GM12878 (cell line): ENCODE results near the gene RCL1. TPM values are rescaled to one million over a fixed set of nuclear protein-coding genes. Genes with fewer than 3 reads are reported as not detected.
A peak's percentile ranks its signal among the peaks of the same experiment; 100 is the strongest.

Experiments used
- ATAC-seq: fragments of 200-7000 bp; cut with Tn5 transposase; 3 replicates; pipeline ENCODE4 v1.9.1; 2020; ENCODE audit warnings: mild to moderate bottlenecking, moderate library complexity
- BruUV-seq: library from RNA; stranded (reverse); fragments of 400-500 nt; replicated peaks from 2 replicates; lab custom pipeline; 2021; lab: Mats Ljungman, UMichigan
- CTCF ChIA-PET: fragments of 300-600 bp; sonication (Branson Sonifier 250); formaldehyde crosslinking; extraction: SDS; loops from one replicate; lab custom pipeline; 2021; ENCODE audit warnings: inconsistent platforms; lab: Yijun Ruan, JAX
- POLR2A ChIA-PET: fragments of 350-600 bp; formaldehyde crosslinking; extraction: SDS; loops from one replicate; lab custom pipeline; 2021; ENCODE audit warnings: inconsistent platforms; lab: Charles Lee
- RAD21 ChIA-PET: fragments of 300-600 bp; sonication (Branson Sonifier 250); formaldehyde crosslinking; loops from one replicate; lab custom pipeline; 2023; ENCODE audit warnings: antibody characterized with exemption; ENCODE audit not compliant: unreplicated experiment; lab: Charles Lee
- SMC1A ChIA-PET: fragments of 300-600 bp; sonication (Branson Sonifier 250); formaldehyde crosslinking; loops from one replicate; lab custom pipeline; 2023; ENCODE audit not compliant: unreplicated experiment, uncharacterized antibody; lab: Charles Lee
- DNase-seq: peaks from one replicate; pipeline ENCODE4 v3.0.0-alpha.2; 2011; ENCODE audit warnings: low read depth, low spot score
- FAIRE-seq: peaks from 3 replicates; lab custom pipeline; 2011; peaks lifted over from hg19 to GRCh38; lab: Jason Lieb, UNC
- H2AFZ ChIP-seq: 2 replicates; pipeline ENCODE4 v1.6.0; 2011; ENCODE audit warnings: low read depth, low read length, control low read depth; ENCODE audit not compliant: control insufficient read depth
- H3K27ac ChIP-seq: 2 replicates; pipeline ENCODE4 v1.5.1; 2011; ENCODE audit warnings: control low read depth; ENCODE audit not compliant: control insufficient read depth, insufficient read depth
- H3K27me3 ChIP-seq, 2 experiments: replicated peaks in 1 of 2; 2 replicates each; pipeline versions ENCODE4 v1.6.0 to v1.6.1; 2011; ENCODE audit warnings: low read length in 1 of 2; ENCODE audit not compliant: control insufficient read depth in 2 of 2, insufficient read depth in 2 of 2
- H3K36me3 ChIP-seq, 2 experiments: 2 replicates each; pipeline ENCODE4 v1.5.1; 2011; ENCODE audit warnings: low read length in 1 of 2; ENCODE audit not compliant: control insufficient read depth in 2 of 2, insufficient read depth in 2 of 2
- H3K4me1 ChIP-seq: 2 replicates; pipeline ENCODE4 v1.6.1; 2011; ENCODE audit warnings: mild to moderate bottlenecking, low read length, moderate library complexity, mixed read lengths; ENCODE audit not compliant: control insufficient read depth, insufficient read depth
- H3K4me2 ChIP-seq: 2 replicates; pipeline ENCODE4 v1.6.0; 2011; ENCODE audit warnings: control low read depth; ENCODE audit not compliant: control insufficient read depth, insufficient read depth
- H3K4me3 ChIP-seq: fragments of 200-600 bp; sonication (generic); 2 replicates; pipeline ENCODE4 v1.5.1; 2016
- H3K79me2 ChIP-seq: 2 replicates; pipeline ENCODE4 v1.6.0; 2011; ENCODE audit warnings: low read length; ENCODE audit not compliant: control insufficient read depth, insufficient read depth
- H3K9ac ChIP-seq: 2 replicates; pipeline ENCODE4 v1.8.0; 2011; ENCODE audit warnings: low read length, control low read depth, mixed read lengths; ENCODE audit not compliant: control insufficient read depth, insufficient read depth
- H3K9me3 ChIP-seq: replicated peaks from 3 replicates; pipeline ENCODE4 v1.5.1; 2011; ENCODE audit warnings: mild to moderate bottlenecking, low read length; ENCODE audit not compliant: control insufficient read depth, insufficient read depth
- H4K20me1 ChIP-seq: 2 replicates; pipeline ENCODE4 v1.6.0; 2011; ENCODE audit not compliant: control insufficient read depth, insufficient read depth
- ATF7 ChIP-seq: fragments of 450-650 bp; IDR thresholded peaks from 2 replicates; pipeline ENCODE4 v1.6.1; 2016; ENCODE audit warnings: low read depth, mild to moderate bottlenecking
- CREB1 ChIP-seq: IDR thresholded peaks from 2 replicates; pipeline ENCODE4 v1.6.1; 2012; ENCODE audit warnings: low read depth, mild to moderate bottlenecking, inconsistent platforms
- NKRF ChIP-seq: fragments of 450-650 bp; conservative IDR thresholded peaks from 2 replicates; pipeline ENCODE4 v1.6.1; 2017; ENCODE audit warnings: mild to moderate bottlenecking, moderate library complexity
- SMARCA5 ChIP-seq: fragments of 450-650 bp; IDR thresholded peaks from 2 replicates; pipeline ENCODE4 v1.6.1; 2017; ENCODE audit warnings: mild to moderate bottlenecking
- TARDBP ChIP-seq: IDR thresholded peaks from 2 replicates; pipeline ENCODE4 v1.6.1; 2016; ENCODE audit warnings: borderline replicate concordance
- YY1 ChIP-seq: IDR thresholded peaks from 2 replicates; pipeline ENCODE4 v1.6.1; 2011; ENCODE audit warnings: low read depth, mild to moderate bottlenecking, low read length
- ZNF274 ChIP-seq: IDR thresholded peaks from one replicate; pipeline ENCODE4 v1.8.0; 2011; ENCODE audit not compliant: insufficient read length, insufficient read depth
- WGBS: methylation state at CpG from one replicate; pipeline ENCODE4 v1.1.6; 2016; ENCODE audit warnings: low lambda C conversion rate; ENCODE audit not compliant: insufficient replicate concordance, insufficient coverage; ENCODE audit errors: missing lambda C conversion rate; 5-methylcytosine and 5-hydroxymethylcytosine counted together
- in situ Hi-C: fragments of 300-500 bp; cut with MboI; formaldehyde crosslinking; loops from 9 replicates; pipeline ENCODE4 v1.14.3; 2018; ENCODE audit warnings: mixed read lengths
- intact Hi-C: fragments of 100-400 bp; cut with micrococcal nuclease; formaldehyde crosslinking; loops from one replicate; pipeline ENCODE4 v1.14.2; 2022; ENCODE audit not compliant: unreplicated experiment
- polyA plus RNA-seq, 11 experiments: library from polyadenylated mRNA; depleted of rRNA in 4 of 11; unstranded in 6 of 11; stranded (reverse) in 5 of 11; fragments of >200 nt; fragmentation: Nextera tagmentation in 4 of 11; fragmentation: Illumina TruSeq in 1 of 11; extraction: Ambion mirVana in 4 of 11; extraction: Trizol in 1 of 11; gene quantifications; 1 replicate in 1 of 11; 2 replicates in 10 of 11; pipeline versions ENCODE4 v1.2.1 to v1.2.3, GENCODE V29; 2011 to 2016; ENCODE audit warnings: inconsistent platforms in 2 of 11, missing spikeins in 2 of 11, low read depth in 1 of 11
- total RNA-seq, 4 experiments: library from RNA; depleted of rRNA in 3 of 4; stranded (reverse); fragments of >200 nt in 3 of 4; fragmentation: Illumina TruSeq in 1 of 4; extraction: Trizol in 1 of 4; gene quantifications; 2 replicates each; pipeline versions ENCODE4 v1.2.1 to v1.2.3, GENCODE V29; 2013 to 2021

RCL1 gene
- total and polyA plus RNA-seq, 10 of the 15 experiments (the other 5 are each of a cell fraction or from before 2014, with no cell fraction given), result 21.1 to 46.8 (median 30.5) TPM

DNA sequence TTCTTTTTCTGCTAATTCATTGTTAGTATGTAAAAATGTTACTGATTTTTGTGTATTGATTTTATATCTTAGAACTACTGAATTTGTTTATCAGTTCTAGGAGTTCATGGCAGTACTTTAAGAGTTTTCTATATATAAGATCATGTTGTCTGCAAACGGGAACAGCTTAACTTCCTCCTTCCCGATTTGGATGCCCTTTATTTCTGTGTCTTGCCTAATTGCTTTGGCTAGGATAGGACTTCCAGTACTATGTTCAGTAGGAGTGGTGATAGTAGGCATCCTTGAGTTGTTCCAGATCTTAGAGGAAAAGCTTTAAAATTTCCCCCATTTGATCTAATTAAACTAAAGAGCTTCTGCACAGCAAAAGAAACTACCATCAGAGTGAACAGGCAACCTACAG, 20.1 kb downstream of the RCL1 start:
- FAIRE-seq, result no peak
- TF ChIP-seq YY1 (no peak), SMARCA5 (no peak), CREB1 (no peak), NKRF (no peak), ATF7 (no peak), ZNF274 (no peak), TARDBP (no peak)
- RAD21 ChIA-PET, result interaction anchor here (1.8 kb wide), 1 partner anchor 15 kb away, joined by 4 read pairs; no protein-coding TSS in a partner anchor

More for the DNA sequence above, 20.1 kb downstream of the RCL1 start:
- no peak for ATAC-seq
- Histone ChIP-seq H3K4me2 (peak overlapping the region; percentile 69), H3K27me3 (no peaks in the 10 kb centered on the region), H3K9me3 (peaks cover 7% of the 10 kb centered on the region), H2AFZ (peak overlapping the region; percentile 50), H3K9ac (no peak overlapping the region), H3K36me3 (no peaks in the 10 kb centered on the region; a peak in 1 of 4 replicates), H3K4me3 (peak overlapping the region; percentile 19), H3K79me2 (peaks cover 70% of the 10 kb centered on the region), H4K20me1 (no peaks in the 10 kb centered on the region), H3K27ac (peak overlapping the region; percentile 76), H3K4me1 (peaks cover 23% of the 10 kb centered on the region)
- in situ Hi-C loops (no loop called here), intact Hi-C loops (no loop called here)
- BruUV-seq, result no TSS peak
- POLR2A ChIA-PET, result no interaction called here
- SMC1A ChIA-PET, result interaction anchor here (2.0 to 3.2 kb wide), 3 partner anchors 16 to 170 kb away, joined by 4 to 16 read pairs (median 9); partner anchors contain the start of gene RCL1
- CTCF ChIA-PET, result interaction anchor here (1.6 to 3.1 kb wide), 2 partner anchors 15 to 158 kb away, joined by 3 to 17 read pairs; no protein-coding TSS in a partner anchor
- DNase-seq, result no peak
- WGBS, result 0% methylated on average over 2 of the region's 2 CpGs
